GM21737 (cell line): Measurements from ENCODE around the gene HOXB8.

Source experiments
- ATAC-seq: cut with Tn5 transposase; IDR thresholded peaks from one replicate; pipeline ENCODE4 v1.9.1; 2021; ENCODE audit warnings: mild to moderate bottlenecking, moderate library complexity; ENCODE audit not compliant: unreplicated experiment

HOXB8 gene

GRCh38 chr17:48611213-48611612 is 3.9 kb downstream of the HOXB8 start:
- no peak for ATAC-seq

- ATAC-seq = no peak
Observed at GRCh38 chr17:48610282-48611211, 4.5 kb downstream of the HOXB8 start, which contains the start of gene HOXB7. Gene HOXB7, minus strand, starts transcription at chr17:48611017. Its CDS starts 99 bp downstream, at chr17:48610918.

- no peak for ATAC-seq
Observed at GRCh38 chr17:48609759-48610281, 5.3 kb downstream of the HOXB8 start.

- ATAC-seq = no peak
Observed at GRCh38 chr17:48609033-48609432, 6.1 kb downstream of the HOXB8 start.

GRCh38 chr17:48608494-48608834 is 6.6 kb downstream of the HOXB8 start:
- ATAC-seq = no peak

GRCh38 chr17:48606892-48607614 is 8.0 kb downstream of the HOXB8 start:
- ATAC-seq = no peak

- ATAC-seq = no peak
Observed at GRCh38 chr17:48605991-48606891, 8.9 kb downstream of the HOXB8 start.

GRCh38 chr17:48605409-48605919 is 9.6 kb downstream of the HOXB8 start:
- no peak for ATAC-seq

GRCh38 chr17:48604770-48605329 is 10.2 kb downstream of the HOXB8 start, which contains the start of gene HOXB6:
Gene HOXB6, minus strand, starts transcription at chr17:48604986. Its CDS starts 6,836 bp downstream, at chr17:48598150.
- ATAC-seq = no peak

GRCh38 chr17:48603959-48604769 is 10.9 kb downstream of the HOXB8 start:
- no peak for ATAC-seq

GRCh38 chr17:48601539-48602425 is 13.3 kb downstream of the HOXB8 start:
- no peak for ATAC-seq

GRCh38 chr17:48601207-48601538 is 13.9 kb downstream of the HOXB8 start:
- ATAC-seq = no peak

GRCh38 chr17:48600244-48601098 is 14.6 kb downstream of the HOXB8 start:
- no peak for ATAC-seq

GRCh38 chr17:48599354-48599753 is 15.7 kb downstream of the HOXB8 start:
- ATAC-seq = no peak

GRCh38 chr17:48598736-48599135 is 16.4 kb downstream of the HOXB8 start:
- ATAC-seq = no peak

- no peak for ATAC-seq
Observed at GRCh38 chr17:48597778-48598631, 17.1 kb downstream of the HOXB8 start.

GRCh38 chr17:48597528-48597777 is 17.6 kb downstream of the HOXB8 start:
- no peak for ATAC-seq
